BJ (cell line): ENCODE data around the gene WFS1. TPM values are rescaled to one million over a fixed set of nuclear protein-coding genes. Genes with fewer than 3 reads are reported as not detected.

Experiments
- CTCF ChIA-PET: fragments of 350-600 bp; formaldehyde crosslinking; extraction: SDS; loops from one replicate; lab custom pipeline; 2021; ENCODE audit warnings: antibody characterized with exemption, inconsistent platforms; lab: Yijun Ruan, JAX
- POLR2A ChIA-PET: fragments of 300-600 bp; sonication (Branson Sonifier 250); formaldehyde crosslinking; extraction: SDS; loops from one replicate; lab custom pipeline; 2021; ENCODE audit warnings: antibody characterized with exemption; lab: Charles Lee
- DNase-seq: peaks from one replicate; pipeline ENCODE4 v3.0.0-alpha.2; 2011; ENCODE audit warnings: low read depth
- H3K27me3 ChIP-seq: 2 replicates; pipeline ENCODE4 v1.6.0; 2011; ENCODE audit warnings: low read length; ENCODE audit not compliant: control insufficient read depth, insufficient read depth
- H3K36me3 ChIP-seq: 2 replicates; pipeline ENCODE4 v1.5.1; 2011; ENCODE audit warnings: low read length; ENCODE audit not compliant: control insufficient read depth, insufficient read depth
- H3K4me3 ChIP-seq: 2 replicates; pipeline ENCODE4 v1.5.1; 2011; ENCODE audit warnings: low read depth, mild to moderate bottlenecking, control low read depth, low read length
- polyA plus RNA-seq: library from polyadenylated mRNA; depleted of rRNA; stranded (reverse); fragments of >200 nt; gene quantifications from 2 replicates; pipeline ENCODE4 v1.2.3, GENCODE V29; 2011
- TF ChIP-seq, protein P1 (sequence below): IDR thresholded peaks from 2 replicates; pipeline ENCODE4 v1.5.1; 2011; ENCODE audit warnings: low read depth, mild to moderate bottlenecking, control low read depth, inconsistent platforms, low read length, moderate library complexity; ENCODE audit not compliant: insufficient read depth

WFS1 gene
- polyA plus RNA-seq, 1 experiment, result 66.4 TPM

DNA sequence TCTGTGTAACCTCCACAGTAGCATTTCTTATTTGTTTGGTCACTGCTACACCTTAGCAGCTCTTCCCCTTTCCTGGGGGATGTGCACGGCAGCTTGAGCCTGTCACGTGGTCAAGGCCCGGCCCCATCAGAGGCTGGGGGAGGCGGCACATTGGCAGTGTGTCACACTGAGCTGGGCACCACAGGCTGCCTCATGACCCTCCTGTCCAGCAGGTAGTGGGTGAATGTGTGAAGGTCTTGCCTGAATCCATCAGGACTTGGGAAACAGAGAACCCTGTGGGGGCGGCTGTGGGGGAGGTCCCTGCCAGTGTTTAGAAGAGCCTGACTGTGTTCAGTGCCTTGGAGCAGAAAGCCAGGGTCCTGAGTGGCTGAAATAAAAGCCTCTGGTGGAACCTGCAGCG, 33.2 kb downstream of the WFS1 start:
- TF ChIP-seq, protein P1, sequence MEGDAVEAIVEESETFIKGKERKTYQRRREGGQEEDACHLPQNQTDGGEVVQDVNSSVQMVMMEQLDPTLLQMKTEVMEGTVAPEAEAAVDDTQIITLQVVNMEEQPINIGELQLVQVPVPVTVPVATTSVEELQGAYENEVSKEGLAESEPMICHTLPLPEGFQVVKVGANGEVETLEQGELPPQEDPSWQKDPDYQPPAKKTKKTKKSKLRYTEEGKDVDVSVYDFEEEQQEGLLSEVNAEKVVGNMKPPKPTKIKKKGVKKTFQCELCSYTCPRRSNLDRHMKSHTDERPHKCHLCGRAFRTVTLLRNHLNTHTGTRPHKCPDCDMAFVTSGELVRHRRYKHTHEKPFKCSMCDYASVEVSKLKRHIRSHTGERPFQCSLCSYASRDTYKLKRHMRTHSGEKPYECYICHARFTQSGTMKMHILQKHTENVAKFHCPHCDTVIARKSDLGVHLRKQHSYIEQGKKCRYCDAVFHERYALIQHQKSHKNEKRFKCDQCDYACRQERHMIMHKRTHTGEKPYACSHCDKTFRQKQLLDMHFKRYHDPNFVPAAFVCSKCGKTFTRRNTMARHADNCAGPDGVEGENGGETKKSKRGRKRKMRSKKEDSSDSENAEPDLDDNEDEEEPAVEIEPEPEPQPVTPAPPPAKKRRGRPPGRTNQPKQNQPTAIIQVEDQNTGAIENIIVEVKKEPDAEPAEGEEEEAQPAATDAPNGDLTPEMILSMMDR, result no peak
- ChIA-PET CTCF (interaction anchor here (1.0 kb wide), 1 partner anchor 51 kb away, joined by 3 read pairs; no protein-coding TSS in a partner anchor), POLR2A (no interaction called here)
- no peak overlapping the region for H3K4me3 ChIP-seq
- no peaks in the 10 kb centered on the region; the same call in 1 of the 2 replicates for H3K27me3 ChIP-seq
- no peak for DNase-seq
- H3K36me3 ChIP-seq, result peaks cover 18% of the 10 kb centered on the region

DNA sequence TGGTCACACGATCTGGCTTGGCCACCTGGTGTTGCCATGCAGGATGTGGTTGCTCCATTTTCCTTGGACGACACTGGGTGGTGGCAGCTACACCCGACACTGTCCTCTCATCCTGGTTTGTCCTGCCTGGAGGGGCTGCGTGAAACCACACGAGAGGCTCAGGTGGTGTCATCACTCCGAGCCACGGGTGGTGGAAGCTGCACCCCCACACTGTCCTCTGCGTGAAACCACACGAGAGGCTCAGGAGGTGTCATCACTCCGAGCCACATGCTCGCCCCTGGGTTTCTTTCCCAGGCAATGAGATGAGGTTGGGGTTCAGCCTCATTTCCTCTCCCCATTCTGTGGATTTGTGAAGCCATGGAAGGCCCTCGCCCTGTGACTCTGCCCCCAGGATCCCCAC, 34.3 kb downstream of the WFS1 start:
- ChIA-PET POLR2A (no interaction called here), CTCF (no interaction called here)
- H3K27me3 ChIP-seq, result peaks cover 4% of the 10 kb centered on the region

DNA sequence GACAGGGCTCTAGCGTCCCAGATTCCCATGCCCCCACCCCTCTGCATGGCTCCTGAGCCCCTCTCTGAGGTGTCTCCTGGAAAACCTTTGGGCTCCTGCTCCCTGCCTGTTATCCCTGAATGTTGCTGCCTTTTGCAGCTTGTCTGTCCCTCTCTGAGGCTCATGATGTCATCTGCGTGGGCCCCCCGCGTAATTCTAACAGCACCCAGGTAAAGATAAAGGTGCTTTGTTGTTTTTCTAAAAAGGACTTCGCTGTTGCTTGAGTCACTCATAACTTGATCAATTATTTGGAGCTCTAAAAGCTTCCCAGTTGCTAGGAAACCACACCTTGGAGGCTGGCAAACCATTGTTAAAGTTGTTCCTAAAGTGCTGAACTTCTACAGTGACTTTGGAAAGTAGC, 36.6 kb downstream of the WFS1 start:
- H3K27me3 ChIP-seq, result peaks cover 10% of the 10 kb centered on the region
- CTCF ChIA-PET, result interaction anchor here (1.1 to 1.5 kb wide), 2 partner anchors 21 to 26 kb away, joined by 3 to 10 read pairs; no protein-coding TSS in a partner anchor
- TF ChIP-seq, protein P1, result no peak
- no peak overlapping the region for H3K4me3 ChIP-seq
- POLR2A ChIA-PET, result no interaction called here
- DNase-seq, result no peak
- peaks cover 14% of the 10 kb centered on the region for H3K36me3 ChIP-seq

More for the DNA sequence above, 34.3 kb downstream of the WFS1 start:
- TF ChIP-seq, protein P1, result no peak
- H3K36me3 ChIP-seq, result peaks cover 18% of the 10 kb centered on the region
- no peak for DNase-seq
- H3K4me3 ChIP-seq, result no peak overlapping the region

DNA sequence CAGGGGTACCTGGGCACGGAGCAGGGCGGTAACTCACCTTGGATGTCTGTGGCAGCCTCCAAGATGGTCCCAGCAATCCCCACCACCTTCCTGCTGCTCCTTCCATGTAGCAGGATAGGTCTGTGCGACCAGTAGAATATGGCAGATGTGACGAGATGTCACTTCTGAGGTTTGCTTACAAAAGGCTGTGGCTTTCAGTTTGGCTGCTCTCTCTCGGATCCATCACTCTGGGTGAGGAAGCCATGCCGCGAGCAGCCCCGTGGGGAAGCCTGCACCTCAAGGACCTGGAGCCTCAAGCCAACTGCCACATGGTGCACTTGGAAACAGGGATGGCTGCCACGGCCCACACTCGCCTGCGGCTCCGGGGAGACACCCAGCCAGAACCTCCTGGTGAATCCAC, 37.6 kb downstream of the WFS1 start:
- DNase-seq, result no peak
- Histone ChIP-seq H3K36me3 (peaks cover 6% of the 10 kb centered on the region), H3K27me3 (peaks cover 10% of the 10 kb centered on the region), H3K4me3 (no peak overlapping the region)
- TF ChIP-seq, protein P1, result no peak
- ChIA-PET POLR2A (no interaction called here), CTCF (interaction anchor here (1.1 to 3.5 kb wide), 2 partner anchors 25 to 56 kb away, joined by 3 to 15 read pairs; no protein-coding TSS in a partner anchor)

DNA sequence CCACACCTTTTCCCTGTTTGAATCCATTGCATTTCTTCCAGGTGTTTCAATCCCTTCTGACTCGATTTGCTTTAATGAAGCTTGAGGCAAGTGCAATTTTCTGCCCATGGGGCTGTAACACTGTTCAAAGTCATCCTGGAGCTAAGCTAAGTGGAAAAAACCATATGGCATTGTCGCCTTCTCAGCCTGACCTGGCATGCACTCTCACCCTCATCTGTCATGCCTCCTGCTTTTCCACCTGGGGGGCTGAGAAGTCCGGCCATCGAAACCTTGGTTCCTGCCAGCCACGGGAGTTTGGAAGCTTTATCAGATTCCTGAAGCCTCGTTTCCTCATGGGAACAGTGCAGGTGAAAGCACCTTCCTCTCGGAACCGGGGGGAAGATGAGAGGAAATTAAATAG, 38.2 kb downstream of the WFS1 start:
- peaks cover 10% of the 10 kb centered on the region for H3K27me3 ChIP-seq
- no peak overlapping the region for H3K4me3 ChIP-seq
- no peak for DNase-seq
- ChIA-PET POLR2A (no interaction called here), CTCF (interaction anchor here (1.4 to 3.5 kb wide), 3 partner anchors 12 to 57 kb away, joined by 3 to 15 read pairs (median 3); no protein-coding TSS in a partner anchor)
- TF ChIP-seq, protein P1, result no peak
- H3K36me3 ChIP-seq, result peaks cover 4% of the 10 kb centered on the region
